CD4-positive, CD25-positive, alpha-beta regulatory T cell (primary cell): ENCODE measurements around the gene AVP. TPM values are rescaled to one million over a fixed set of nuclear protein-coding genes. Genes with fewer than 3 reads are reported as not detected.

Experiments
- ATAC-seq, 2 donors: fragments of 150-1000 bp; cut with Tn5 transposase; one replicate each; pipeline ENCODE4 v1.10.0; 2021; ENCODE audit warnings: low read depth in 2 of 2, moderate number of reproducible peaks in 2 of 2, moderate library complexity in 1 of 2
- DNase-seq, 3 donors: peaks; one replicate each; pipeline versions ENCODE4 v3.0.0 to v3.0.0-alpha.2; 2012 to 2022; ENCODE audit warnings: mixed read lengths in 1 of 3
- H3K27ac ChIP-seq: one replicate; pipeline ENCODE4 v1.7.0; 2013; ENCODE audit warnings: mild to moderate bottlenecking, low read length; ENCODE audit not compliant: insufficient read depth, poor library complexity, severe bottlenecking
- H3K27me3 ChIP-seq: one replicate; pipeline ENCODE4 v1.7.0; 2013; ENCODE audit warnings: low read length; ENCODE audit not compliant: control insufficient read depth, insufficient read depth
- H3K36me3 ChIP-seq: one replicate; pipeline ENCODE4 v1.7.0; 2013; ENCODE audit warnings: mild to moderate bottlenecking, low read length, moderate library complexity; ENCODE audit not compliant: control insufficient read depth, insufficient read depth
- H3K4me1 ChIP-seq: 2 replicates; pipeline ENCODE4 v1.7.0; 2013; ENCODE audit warnings: mild to moderate bottlenecking, low read length; ENCODE audit not compliant: insufficient read depth, control insufficient read depth, poor library complexity, severe bottlenecking
- H3K4me3 ChIP-seq: one replicate; pipeline ENCODE4 v1.7.0; 2013; ENCODE audit warnings: low read depth, mild to moderate bottlenecking, low read length, moderate library complexity
- H3K9me3 ChIP-seq, 2 experiments: 1 replicate in 1 of 2; 2 replicates in 1 of 2; pipeline ENCODE4 v1.7.0; 2013; ENCODE audit warnings: low read length in 2 of 2, mild to moderate bottlenecking in 1 of 2, moderate library complexity in 1 of 2; ENCODE audit not compliant: control insufficient read depth in 2 of 2
- H3K27ac Mint-ChIP-seq, 3 donors: one replicate each; pipeline ENCODE4 v1.8.0; 2020 to 2022; ENCODE audit warnings: mild to moderate bottlenecking in 3 of 3, mixed read lengths in 3 of 3, moderate library complexity in 2 of 3
- H3K27me3 Mint-ChIP-seq: one replicate; pipeline ENCODE4 v1.8.0; 2022; ENCODE audit warnings: mild to moderate bottlenecking, mixed read lengths
- H3K36me3 Mint-ChIP-seq: one replicate; pipeline ENCODE4 v1.8.0; 2020; ENCODE audit warnings: mixed read lengths
- H3K4me1 Mint-ChIP-seq, 4 donors: one replicate each; pipeline ENCODE4 v1.8.0; 2020 to 2022; ENCODE audit warnings: mixed read lengths in 4 of 4, mild to moderate bottlenecking in 1 of 4
- H3K4me3 Mint-ChIP-seq, 4 donors: one replicate each; pipeline ENCODE4 v1.8.0; 2020 to 2022; ENCODE audit warnings: mild to moderate bottlenecking in 4 of 4, mixed read lengths in 4 of 4, moderate library complexity in 3 of 4
- H3K9me3 Mint-ChIP-seq, 7 donors: one replicate each; pipeline ENCODE4 v1.8.0; 2020 to 2022; ENCODE audit warnings: mixed read lengths in 7 of 7, mild to moderate bottlenecking in 3 of 7, moderate library complexity in 2 of 7
- polyA plus RNA-seq, 4 donors: library from polyadenylated mRNA; unstranded; fragments of 300-500 nt; fragmentation: Illumina TruSeq; gene quantifications; one replicate each; pipeline ENCODE4 v1.2.3, GENCODE V29; 2021
- total RNA-seq: library from RNA; stranded (reverse); gene quantifications from one replicate; pipeline ENCODE4 v1.2.3, GENCODE V29; 2022

The AVP gene
- total and polyA plus RNA-seq, 5 donors from 2014 or later: 1.4 TPM; not detected in 4

DNA sequence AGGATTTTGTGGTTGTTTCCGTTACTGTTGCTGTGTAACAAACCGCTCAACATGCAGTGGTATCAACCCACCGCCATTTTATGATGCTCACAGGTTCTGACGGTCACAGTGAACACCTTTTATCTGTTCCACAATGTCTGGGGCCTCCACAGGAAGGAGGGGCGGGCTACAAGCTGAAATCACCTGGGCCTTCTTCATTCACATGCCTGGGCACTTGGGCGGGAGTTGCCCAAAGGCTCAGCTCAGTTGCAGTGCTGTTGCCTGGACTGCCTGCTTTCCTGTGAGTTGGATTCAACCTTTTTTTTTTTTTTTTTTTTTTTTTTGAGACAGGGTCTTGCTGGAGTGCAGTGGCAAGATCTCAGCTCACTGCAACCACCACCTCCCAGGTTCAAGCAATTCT lies 16.7 kb upstream of the AVP start:
- Mint-ChIP-seq H3K9me3 (no peaks in the 10 kb centered on the region), H3K4me3 (no peak overlapping the region), H3K27me3 (no peaks in the 10 kb centered on the region), H3K27ac (peak overlapping the region in 2 of 3 donors; percentile 74 to 80), H3K4me1 (peaks cover 10 to 29% (median 16%) of the 10 kb centered on the region in 4 donors), H3K36me3 (no peaks in the 10 kb centered on the region)
- Histone ChIP-seq H3K27me3 (no peaks in the 10 kb centered on the region), H3K36me3 (no peaks in the 10 kb centered on the region), H3K9me3 (no peaks in the 10 kb centered on the region), H3K4me3 (no peak overlapping the region), H3K4me1 (peaks cover 20% of the 10 kb centered on the region), H3K27ac (no peak overlapping the region)
- no peak for DNase-seq
- ATAC-seq: no peak

GRCh38 chr20:3100480-3100879 lies 16.0 kb upstream of the AVP start:
- ATAC-seq (no peak), DNase-seq (no peak)
- H3K9me3 ChIP-seq: no peaks in the 10 kb centered on the region
- Mint-ChIP-seq H3K9me3 (no peaks in the 10 kb centered on the region), H3K4me3 (peak overlapping the region in 2 of 4 donors; percentile 8 to 30), H3K36me3 (no peaks in the 10 kb centered on the region), H3K27me3 (peaks cover 5% of the 10 kb centered on the region), H3K4me1 (peaks cover 10 to 33% (median 16%) of the 10 kb centered on the region in 4 donors), H3K27ac (peak overlapping the region in 2 of 3 donors; percentile 67 to 80)
- no peaks in the 10 kb centered on the region for H3K27me3 ChIP-seq
- peaks cover 20% of the 10 kb centered on the region for H3K4me1 ChIP-seq
- no peak overlapping the region for H3K27ac ChIP-seq
- H3K36me3 ChIP-seq: no peaks in the 10 kb centered on the region
- no peak overlapping the region for H3K4me3 ChIP-seq

GRCh38 chr20:3094848-3095629 lies 10.5 kb upstream of the AVP start:
- Histone ChIP-seq H3K27me3 (no peaks in the 10 kb centered on the region), H3K9me3 (no peaks in the 10 kb centered on the region), H3K36me3 (no peaks in the 10 kb centered on the region), H3K4me1 (peaks cover 33% of the 10 kb centered on the region), H3K4me3 (no peak overlapping the region), H3K27ac (peak overlapping the region; percentile 88)
- ATAC-seq: no peak
- Mint-ChIP-seq H3K4me3 (peak overlapping the region in 2 of 4 donors; percentile 35 to 47), H3K4me1 (peaks cover 7 to 37% (median 17%) of the 10 kb centered on the region in 4 donors), H3K36me3 (no peaks in the 10 kb centered on the region), H3K27ac (peak overlapping the region; percentile 38 to 99 (median 88)), H3K27me3 (peaks cover 30% of the 10 kb centered on the region), H3K9me3 (no peaks in the 10 kb centered on the region)
- DNase-seq: no peak

GRCh38 chr20:3093861-3094361 lies 9.4 kb upstream of the AVP start:
- H3K27ac ChIP-seq: peak overlapping the region; percentile 88
- ATAC-seq: peak; percentile 61
- no peaks in the 10 kb centered on the region for H3K36me3 ChIP-seq
- Mint-ChIP-seq H3K4me1 (peaks cover 9 to 43% (median 19%) of the 10 kb centered on the region in 4 donors), H3K4me3 (peak overlapping the region; percentile 82 to 96 (median 88)), H3K27ac (peak overlapping the region; percentile 90 to 99 (median 98)), H3K36me3 (no peaks in the 10 kb centered on the region), H3K27me3 (peaks cover 41% of the 10 kb centered on the region), H3K9me3 (peaks cover 0 to 2% (median 0%) of the 10 kb centered on the region in 7 donors)
- no peak overlapping the region for H3K4me3 ChIP-seq
- peaks cover 33% of the 10 kb centered on the region for H3K4me1 ChIP-seq
- peak in 2 of 3 donors; percentile 71 to 72 for DNase-seq
- no peaks in the 10 kb centered on the region for H3K27me3 ChIP-seq
- H3K9me3 ChIP-seq: no peaks in the 10 kb centered on the region

GRCh38 chr20:3092611-3093379 lies 8.3 kb upstream of the AVP start:
- DNase-seq (peak in 2 of 3 donors; percentile 55 to 59), ATAC-seq (peak; percentile 40 to 43)
- Mint-ChIP-seq H3K4me3 (peak overlapping the region; percentile 88 to 97 (median 93)), H3K27ac (peak overlapping the region; percentile 98 to 99 (median 99)), H3K36me3 (no peaks in the 10 kb centered on the region), H3K4me1 (peaks cover 9 to 43% (median 21%) of the 10 kb centered on the region in 4 donors), H3K27me3 (peaks cover 52% of the 10 kb centered on the region), H3K9me3 (peaks cover 0 to 2% (median 0%) of the 10 kb centered on the region in 7 donors)
- peak overlapping the region; percentile 40 for H3K4me3 ChIP-seq
- H3K36me3 ChIP-seq: no peaks in the 10 kb centered on the region
- H3K27ac ChIP-seq: peak overlapping the region; percentile 88
- H3K4me1 ChIP-seq: peaks cover 33% of the 10 kb centered on the region
- no peaks in the 10 kb centered on the region for H3K27me3 ChIP-seq
- no peaks in the 10 kb centered on the region for H3K9me3 ChIP-seq

DNA sequence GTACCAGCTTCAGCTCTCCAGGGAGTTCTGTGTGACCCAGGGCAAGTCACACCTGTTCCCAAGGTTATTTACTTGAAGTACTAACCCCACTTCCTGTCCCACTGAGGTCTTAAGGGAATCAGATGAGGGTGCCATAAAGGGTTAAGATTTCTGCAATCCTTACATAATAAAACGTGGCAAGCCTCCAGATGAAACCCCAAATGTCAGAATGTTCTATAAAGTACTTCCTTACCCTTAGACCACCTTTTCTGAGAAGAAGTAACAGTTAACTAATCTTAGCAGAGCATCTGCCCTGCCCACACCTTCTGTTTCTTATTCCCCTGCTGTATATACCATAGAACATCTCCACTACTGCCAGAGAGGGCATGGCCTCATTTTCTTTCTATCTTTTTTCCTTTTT lies 6.0 kb upstream of the AVP start:
- Histone ChIP-seq H3K4me3 (no peak overlapping the region), H3K4me1 (peaks cover 33% of the 10 kb centered on the region), H3K27ac (no peak overlapping the region), H3K27me3 (no peaks in the 10 kb centered on the region), H3K9me3 (no peaks in the 10 kb centered on the region), H3K36me3 (no peaks in the 10 kb centered on the region)
- Mint-ChIP-seq H3K9me3 (peaks cover 0 to 2% (median 0%) of the 10 kb centered on the region in 7 donors), H3K27ac (peak overlapping the region in 2 of 3 donors; percentile 46 to 63), H3K27me3 (peaks cover 57% of the 10 kb centered on the region), H3K36me3 (no peaks in the 10 kb centered on the region), H3K4me1 (peaks cover 9 to 40% (median 21%) of the 10 kb centered on the region in 4 donors), H3K4me3 (peak overlapping the region in 3 of 4 donors; percentile 27 to 85 (median 77))
- ATAC-seq (no peak), DNase-seq (peak in 1 of 3 donors; percentile 61)

GRCh38 chr20:3088031-3088430 lies 3.5 kb upstream of the AVP start:
- no peak for DNase-seq
- H3K27ac Mint-ChIP-seq: no peak overlapping the region
- H3K4me1 Mint-ChIP-seq: peaks cover 9 to 30% (median 13%) of the 10 kb centered on the region in 4 donors
- Histone ChIP-seq H3K9me3 (no peaks in the 10 kb centered on the region), H3K36me3 (no peaks in the 10 kb centered on the region), H3K4me1 (peaks cover 24% of the 10 kb centered on the region), H3K27ac (no peak overlapping the region), H3K27me3 (no peaks in the 10 kb centered on the region), H3K4me3 (no peak overlapping the region)
- peaks cover 77% of the 10 kb centered on the region for H3K27me3 Mint-ChIP-seq
- no peak for ATAC-seq
- H3K4me3 Mint-ChIP-seq: peak overlapping the region in 1 of 4 donors; percentile 9
- no peaks in the 10 kb centered on the region for H3K36me3 Mint-ChIP-seq
- H3K9me3 Mint-ChIP-seq: peaks cover 0 to 4% (median 0%) of the 10 kb centered on the region in 7 donors
